NCI-H774 (cell line): Measurements from ENCODE around the gene BABAM2.

Experiments
- DNase-seq: peaks from one replicate; lab custom pipeline; 2025; lab: John Stamatoyannopoulos, UW

BABAM2 gene

DNA sequence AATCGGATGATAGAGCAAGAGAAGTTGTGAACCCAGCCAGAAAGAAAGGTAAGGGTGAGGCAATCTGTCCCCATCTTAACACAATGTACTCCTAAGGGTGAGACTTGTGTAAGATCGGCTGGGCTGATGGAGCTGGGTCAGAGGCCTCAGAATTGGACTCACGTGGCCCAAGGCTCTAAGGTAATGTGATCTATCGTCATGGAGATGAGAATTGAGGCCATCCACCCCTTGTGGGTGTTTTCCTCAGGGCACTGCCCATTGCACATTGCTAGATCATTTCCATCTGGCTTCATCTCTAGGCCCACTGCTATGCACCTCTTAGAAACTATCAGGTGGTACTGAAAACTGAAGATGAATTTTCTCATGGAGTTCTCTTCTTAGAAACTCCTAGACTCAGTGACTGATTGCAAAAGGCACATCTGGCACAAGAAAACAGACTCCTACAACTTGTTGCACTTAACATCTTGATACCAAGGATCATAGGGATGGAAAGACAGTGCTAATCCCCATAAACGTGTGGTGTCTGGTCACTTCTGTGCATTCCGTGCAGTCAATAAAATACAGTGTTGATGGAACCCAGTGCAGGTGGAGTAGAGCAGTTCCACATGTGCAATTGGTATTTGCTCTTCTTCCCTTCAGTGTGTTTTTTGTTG lies 273.2 kb downstream of the BABAM2 start:
- DNase-seq: no peak

DNA sequence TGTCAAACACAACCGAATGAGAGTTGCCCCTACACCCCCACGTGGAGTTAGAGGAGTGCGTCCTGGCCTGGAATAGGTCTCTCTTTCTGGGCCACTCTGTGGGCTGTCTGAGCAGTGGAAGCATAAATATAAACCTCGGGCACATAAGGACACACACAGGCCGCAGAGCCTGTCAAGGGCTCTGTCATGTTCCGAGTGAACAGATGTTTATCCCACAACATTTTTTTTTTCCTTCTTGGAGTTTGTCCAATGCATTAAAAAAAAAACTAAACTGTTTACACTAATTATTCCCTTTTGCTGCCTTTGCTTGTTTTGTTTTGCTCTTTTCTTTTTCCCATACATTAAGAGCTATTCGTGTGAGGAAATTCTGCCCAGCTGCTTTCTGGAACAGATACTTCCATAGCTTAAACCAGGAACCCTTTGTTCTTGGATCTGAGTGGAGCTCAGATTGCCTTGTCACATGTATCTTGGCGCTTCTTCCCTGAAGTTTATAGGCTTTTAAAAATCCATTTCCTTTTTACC lies 273.8 kb downstream of the BABAM2 start:
- no peak for DNase-seq

DNA sequence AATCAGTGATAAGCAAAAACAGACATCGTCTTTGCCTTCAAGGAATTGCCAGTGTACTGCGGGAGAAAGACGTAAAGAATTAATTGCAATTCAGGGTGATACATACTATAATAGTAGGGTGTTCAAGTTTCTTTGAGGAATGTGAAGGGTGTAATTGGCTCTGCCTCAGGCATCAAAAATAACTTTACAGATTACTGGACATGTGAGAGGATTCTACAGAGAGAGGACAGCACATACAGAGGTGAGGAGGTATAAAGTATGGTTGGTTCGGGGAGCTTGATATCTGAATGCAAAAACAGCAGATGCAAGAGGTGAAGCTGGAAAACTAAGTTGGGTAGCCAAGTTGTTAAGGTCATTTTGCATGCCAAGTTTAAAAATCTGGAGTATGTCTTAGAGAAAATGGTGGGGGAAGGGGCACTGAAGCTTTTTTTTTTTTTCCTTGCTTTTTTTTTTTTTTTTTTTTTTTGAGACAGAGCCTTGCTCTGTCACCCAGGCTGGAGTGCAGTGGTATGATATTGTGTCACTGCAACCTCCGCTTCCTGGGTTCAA lies 274.6 kb downstream of the BABAM2 start:
- DNase-seq: no peak

DNA sequence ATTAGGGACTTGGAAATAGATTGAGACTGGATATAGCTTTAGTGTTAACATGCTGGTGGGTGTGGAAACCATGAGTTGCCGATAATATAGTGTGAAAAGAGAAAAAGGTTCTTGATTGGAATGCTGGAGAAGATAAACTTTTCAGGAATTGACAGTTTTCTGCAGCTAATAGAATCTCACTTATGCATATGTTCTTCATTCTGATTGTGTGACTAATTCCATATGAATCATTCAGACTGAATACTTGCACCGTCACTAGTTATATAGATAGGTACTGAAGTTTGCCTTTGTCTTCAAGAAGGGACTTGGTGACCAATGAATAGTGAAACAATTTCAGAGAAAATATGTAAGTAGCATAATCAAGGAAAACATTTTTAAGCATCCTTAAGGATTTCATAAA lies 276.4 kb downstream of the BABAM2 start:
- DNase-seq: no peak

DNA sequence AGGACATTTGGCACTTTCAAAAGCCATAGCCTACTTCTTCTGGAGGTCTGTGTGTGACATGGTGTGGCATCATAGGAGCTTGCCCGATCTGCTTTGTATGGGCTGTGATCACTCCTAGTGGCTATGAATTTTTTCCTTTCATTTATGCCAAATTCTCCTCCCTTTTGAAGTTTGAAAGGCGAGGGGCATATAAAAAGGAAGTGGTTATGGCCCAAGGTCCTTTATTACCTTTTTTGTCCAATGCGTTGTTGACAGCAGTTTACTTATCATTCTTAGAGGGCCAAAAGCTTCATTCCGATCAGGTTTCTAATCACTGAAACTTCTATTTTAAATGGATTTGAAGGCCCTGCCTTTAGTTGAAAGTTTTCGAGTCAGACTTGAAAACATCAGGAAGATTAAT lies 277.8 kb downstream of the BABAM2 start:
- no peak for DNase-seq

DNA sequence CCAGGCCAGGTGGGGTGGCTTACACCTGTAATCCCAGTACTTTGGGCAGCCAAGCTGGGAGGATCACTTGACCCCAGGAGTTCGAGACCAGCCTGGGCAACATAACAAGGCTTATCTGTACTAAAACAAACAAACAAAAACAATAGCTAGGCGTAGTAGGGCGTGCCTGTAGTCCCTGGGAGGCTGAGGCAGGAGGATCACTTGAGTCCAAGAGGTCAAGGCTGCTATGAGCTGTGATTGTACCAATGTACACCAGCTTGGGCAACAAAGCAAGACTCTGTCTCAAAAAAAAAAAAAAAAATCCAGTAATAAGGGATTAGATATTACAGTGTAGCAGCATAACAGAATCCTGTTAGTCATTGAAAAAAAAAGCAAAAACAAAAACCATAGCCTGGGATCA lies 279.0 kb downstream of the BABAM2 start:
- no peak for DNase-seq

DNA sequence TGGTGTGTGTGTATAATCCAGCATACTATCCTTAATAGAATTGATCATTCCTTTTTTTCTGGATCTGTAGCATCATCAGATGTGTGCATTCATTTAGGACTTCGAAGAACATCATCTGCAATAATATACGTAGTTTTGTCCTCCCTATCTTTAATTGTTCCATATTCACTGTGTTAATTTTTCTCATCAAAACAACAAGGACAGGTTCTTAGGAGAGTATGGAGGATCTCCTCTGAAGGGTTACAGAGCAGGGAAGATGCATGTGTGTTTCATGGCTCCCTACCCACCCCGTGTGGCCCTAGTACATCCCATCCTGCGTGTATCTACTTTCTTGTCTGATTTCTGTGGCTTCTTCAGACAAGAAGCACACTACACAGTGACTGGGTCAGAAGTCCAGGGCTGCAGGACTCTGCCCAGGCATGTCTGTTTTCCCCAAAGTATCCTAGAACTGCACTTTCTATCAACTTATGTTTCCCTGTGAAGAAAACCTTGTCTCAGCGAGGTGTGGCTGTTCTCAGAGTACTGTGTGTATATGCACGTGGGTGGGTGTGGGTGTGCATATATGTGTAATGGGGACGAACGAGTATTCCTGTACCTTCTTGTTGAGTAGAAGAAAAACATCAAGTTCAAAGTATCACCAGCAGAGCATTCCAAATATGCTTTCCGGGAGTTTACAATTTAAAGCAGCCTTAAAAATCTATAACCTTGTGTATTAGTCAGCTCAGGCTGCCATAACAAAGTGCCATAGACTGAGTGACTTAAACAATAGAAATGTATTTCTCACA lies 281.8 kb downstream of the BABAM2 start:
- no peak for DNase-seq

DNA sequence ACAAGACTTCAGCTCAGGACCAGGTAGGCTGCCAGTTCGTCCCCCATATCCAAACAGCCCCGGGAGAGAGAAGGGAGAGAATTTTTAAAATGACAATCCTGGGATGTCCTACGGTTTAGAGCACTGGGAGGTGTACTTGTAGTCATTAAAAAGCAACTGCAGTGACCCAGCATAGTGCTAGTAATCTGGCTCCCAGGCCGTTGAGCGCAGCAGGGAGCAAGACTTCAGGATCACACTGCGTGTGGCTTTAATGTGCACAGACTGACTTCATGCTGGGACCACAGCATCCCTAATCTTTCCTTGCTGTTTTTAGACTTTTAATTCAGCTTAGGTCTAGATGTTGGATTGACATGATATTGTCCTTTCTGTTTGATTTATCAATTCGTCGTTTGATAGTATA lies 282.8 kb downstream of the BABAM2 start:
- DNase-seq: no peak

DNA sequence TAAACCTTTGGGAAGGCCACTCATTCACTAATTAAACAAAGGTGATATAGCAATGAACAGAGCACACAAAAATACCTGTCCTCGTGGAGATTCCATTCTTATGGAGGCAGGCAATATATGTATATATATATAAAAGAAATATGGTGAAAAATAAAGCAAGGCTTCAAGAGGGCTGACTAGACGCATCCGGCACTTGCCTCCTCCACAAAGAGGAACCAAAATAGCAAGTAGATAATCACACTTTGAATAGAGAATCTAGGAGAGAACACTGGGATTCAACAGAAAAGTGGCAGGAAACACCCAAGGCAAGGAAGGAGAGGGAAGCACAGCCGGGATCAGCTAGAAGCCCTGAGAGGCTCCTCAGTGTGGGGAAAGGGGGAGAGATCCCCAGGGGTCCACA lies 283.7 kb downstream of the BABAM2 start:
- no peak for DNase-seq

DNA sequence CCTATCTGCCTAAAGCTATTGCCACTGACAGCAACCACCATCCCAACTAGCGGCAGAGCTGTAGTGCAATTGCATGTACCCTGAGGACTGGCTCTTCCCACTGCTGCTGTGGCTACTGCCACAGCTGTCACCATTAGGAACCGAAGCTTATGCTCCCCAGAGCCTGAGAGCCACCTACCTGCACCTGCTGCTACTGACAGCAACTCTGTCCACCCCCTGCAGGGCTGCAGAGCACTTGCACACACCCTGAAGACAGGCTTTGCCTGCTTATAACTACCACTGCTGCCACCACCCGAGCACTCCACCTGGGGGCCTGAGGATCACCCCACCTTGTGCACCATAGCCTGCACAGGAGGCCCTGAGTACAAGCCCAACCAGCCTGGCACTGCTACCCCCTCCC lies 284.5 kb downstream of the BABAM2 start:
- DNase-seq: no peak

DNA sequence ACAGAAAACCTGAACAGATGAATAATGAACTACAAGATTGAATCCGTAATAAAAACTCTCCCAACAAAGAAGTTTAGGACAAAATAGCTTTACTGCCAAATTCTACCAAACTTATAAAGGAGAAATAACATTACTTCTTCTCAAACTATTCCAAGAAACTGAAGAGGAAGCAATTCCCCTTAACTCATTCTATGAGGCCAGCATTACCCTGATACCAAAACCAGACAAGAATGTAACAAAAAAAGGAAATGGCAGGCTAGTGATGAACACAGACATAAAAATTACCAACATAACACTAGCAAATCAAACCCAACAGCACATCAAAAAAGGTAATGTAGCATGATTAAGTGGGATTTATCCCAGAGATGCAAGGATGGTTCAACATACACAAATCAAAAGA lies 288.4 kb downstream of the BABAM2 start:
- no peak for DNase-seq

DNA sequence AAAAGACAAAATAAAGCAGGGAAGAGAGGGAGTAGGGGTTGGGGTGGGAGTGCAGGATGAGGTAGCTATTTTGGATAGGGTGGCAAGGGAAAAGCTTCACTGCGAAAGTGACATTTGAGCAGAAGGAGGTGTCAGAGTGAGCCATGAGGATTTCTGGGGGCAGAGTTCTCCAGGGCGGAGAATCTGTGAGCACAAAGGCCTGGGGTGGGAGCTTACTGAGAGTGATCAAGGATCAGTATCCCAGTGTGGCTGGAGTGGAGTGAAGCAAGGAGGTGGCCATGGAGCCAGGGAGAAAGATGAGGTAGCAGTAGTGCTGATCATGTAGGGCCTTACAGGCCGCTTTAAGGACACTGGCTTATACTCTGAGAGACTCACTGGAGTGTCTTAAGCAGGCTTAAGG lies 291.3 kb downstream of the BABAM2 start:
- DNase-seq: no peak

DNA sequence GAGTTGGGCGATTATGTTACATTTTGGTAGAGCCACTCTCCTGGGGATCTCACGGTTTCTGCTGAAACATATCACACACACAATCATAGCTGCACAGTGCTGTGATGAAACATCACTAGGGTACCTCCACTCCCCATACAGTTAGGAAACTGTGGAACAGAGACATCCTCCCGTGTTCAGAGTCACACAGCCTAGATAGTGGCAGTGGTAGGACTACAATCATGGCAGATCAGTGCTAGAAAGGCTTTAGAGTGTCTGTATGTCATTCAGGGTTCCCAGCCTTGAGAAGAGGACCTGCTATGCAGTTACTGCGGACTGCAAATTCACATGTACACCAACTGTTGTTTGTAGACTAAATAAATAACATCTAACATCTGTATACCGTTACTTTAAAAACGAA lies 291.8 kb downstream of the BABAM2 start:
- no peak for DNase-seq

DNA sequence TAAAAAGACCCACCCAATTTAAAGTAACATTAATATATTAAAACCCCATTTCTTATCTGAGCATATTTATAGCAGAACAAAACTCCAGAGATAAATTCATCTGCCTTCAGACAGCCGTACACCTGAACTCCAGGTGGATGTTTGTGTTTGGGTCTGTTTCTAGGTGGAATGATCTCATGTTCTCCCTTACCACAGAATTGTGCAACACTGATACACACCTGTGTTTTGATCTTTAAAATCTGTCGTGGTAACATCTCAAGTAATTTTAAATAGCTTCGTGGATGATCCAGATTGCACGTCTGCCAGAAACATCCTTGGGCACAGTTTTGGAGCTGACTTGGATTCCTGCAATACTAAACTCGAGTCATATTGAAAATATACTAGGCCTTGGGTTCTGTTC lies 294.6 kb downstream of the BABAM2 start:
- no peak for DNase-seq

DNA sequence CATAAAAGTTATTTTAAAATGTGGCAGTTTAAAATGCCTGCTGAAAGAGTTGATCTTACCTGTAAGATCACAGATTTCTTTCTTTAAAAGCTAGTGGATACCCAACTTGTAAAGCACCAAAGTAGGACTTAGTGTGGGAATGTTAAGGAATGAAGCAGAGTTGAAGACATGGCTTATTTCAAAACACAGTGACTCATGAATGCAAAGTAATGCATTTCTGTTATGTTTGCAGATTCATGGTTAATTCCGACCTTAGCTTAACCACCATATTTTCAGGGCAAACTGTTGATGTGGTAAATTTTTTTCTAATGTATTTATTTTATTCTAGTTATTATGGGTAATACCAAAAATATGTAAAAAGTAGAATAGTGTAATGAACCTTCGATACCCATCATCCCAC lies 295.4 kb downstream of the BABAM2 start:
- no peak for DNase-seq

DNA sequence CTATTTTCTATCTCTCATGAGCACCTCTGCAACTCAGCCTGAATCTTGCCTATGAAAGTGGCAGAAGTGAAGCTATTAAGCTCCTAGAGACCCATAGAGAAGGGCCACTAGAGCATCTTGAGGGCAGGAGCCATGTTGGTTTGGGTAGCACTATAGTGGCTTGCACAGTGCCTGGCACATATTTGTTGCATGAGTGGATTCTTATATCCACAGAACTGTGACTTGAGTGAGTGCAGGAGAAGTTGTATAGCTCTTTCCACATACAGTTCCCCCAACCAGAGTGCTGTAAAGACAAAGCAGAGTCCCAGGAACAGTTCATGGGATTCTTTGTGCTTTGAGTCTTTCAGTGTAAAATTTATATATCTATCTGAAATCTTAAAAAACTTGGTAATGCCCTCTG lies 296.7 kb downstream of the BABAM2 start:
- DNase-seq: no peak

DNA sequence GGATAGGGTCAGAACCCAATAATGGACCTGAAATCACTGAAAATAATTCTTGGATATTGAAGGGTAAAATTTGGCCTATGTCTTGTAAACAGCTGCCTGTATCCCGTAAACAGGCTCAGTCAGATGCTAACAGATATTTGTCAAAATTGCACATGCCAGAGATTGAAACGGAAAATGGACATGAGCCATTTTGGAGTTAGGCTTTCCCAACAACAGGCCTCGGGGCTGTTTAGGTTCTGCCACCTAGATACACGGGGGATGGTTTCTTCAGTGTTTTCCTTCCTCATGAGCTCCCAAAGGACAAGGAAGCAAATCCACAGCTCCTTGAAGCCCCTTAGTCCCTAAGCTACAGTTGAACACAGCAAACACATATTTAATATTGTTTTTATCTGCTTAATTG lies 297.9 kb downstream of the BABAM2 start:
- DNase-seq: no peak

DNA sequence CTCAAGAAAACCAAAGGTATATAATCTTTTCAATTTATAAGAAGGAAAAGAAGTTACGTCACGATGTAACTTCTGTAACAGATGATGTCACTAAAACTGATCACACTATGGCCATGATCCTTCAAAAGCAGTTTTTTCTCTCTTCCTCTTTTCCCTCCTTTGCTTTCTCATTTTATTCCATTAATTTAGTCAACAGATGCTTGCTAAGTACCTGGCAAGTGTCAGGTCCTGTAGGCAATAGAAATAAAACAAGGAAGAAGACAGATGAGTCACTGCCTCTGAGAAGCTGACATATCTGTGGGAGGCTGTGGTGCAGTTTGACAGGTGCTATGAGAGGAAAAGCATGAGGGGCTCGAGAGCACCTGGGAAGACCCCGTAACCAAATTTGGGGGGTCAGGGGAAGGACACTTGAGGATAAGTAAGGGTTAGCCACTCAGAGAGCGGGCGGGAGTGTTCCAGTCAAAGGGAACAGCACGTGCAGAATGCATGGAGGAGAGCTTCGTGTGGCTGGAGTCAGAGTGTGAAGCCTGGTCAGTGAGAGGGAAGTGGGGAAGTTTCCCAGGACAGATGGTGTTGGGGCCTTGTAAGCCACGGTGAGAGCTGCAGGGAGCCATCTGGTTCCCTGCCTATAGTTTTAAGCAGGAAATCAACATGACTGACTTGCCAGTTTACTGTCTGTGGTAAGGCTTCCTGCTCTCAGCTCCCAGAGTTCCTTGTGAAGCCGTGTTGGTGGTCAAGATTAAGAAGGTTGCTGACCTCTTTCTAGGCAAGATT lies 303.3 kb downstream of the BABAM2 start:
- DNase-seq: no peak

DNA sequence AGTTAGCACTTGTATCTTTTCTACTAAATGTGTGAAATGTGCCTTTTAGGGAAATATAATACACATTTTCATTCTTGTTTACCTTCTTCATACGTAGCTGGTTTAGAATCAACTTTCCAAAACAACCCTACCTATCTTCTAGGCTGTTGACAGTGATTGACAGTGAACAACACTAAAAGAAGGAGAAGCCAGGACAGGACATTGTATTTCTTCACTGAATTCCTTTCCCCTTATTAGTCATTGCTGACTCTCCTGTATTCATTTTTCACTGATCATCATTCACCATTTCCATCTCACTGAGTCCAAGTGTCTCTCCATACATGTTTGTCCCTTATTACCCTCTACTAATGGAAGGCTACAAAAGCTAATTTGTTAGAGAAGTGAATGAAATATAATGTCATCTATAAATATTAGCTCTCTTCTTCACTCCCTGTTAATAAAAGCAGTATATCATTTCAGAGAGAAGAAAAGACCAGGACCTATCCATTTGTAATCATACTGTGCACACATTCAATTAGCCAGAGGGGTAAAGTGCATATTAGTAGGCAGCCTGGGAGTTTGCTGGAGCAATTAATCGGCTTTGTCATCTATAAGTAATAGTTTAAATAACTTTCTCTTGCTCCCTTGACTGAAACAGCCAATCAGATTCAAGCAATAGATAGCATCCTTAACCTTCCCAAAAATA lies 309.6 kb downstream of the BABAM2 start:
- no peak for DNase-seq

DNA sequence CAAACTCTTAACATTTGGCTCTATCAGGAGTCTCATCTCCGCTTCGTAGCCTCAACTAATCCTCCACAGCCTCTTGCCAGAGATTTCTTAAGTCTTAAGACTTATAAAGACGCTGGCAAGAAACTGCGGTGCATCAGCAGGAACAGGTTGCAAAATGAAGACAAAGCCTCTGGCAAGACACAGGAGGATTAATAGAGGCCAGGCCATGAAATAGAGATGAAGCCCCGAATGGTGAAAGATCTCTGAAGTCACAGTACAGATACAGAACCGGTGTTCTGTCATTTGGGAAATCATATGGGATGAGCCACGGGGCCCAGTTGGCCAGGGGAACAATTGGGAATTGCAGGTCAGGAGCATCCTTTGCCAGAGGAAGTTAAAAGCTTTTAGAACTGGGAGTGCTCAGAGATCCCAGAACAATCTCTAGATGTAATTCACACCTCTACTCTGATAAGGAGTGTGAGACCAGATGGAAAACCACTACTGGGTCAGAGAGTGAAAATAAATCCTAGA lies 311.2 kb downstream of the BABAM2 start:
- DNase-seq: no peak

DNA sequence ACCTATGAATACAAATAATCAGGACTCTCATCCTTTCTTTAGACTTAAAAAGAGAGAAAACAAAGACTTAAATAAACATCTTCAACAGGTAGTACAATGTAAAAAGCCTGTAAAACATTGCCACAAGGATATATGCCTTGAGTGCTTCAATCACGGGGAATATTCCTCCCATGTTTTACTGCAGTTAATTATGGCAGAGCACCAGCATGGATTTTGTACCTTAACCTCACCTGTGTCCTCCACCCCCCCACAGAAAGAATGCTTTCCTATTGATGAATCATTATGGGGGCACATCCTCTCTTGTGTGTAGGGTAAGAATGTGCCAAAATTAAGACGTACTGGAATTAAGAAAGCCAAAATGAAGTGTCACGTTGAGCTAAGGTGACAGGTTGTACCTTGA lies 312.2 kb downstream of the BABAM2 start:
- DNase-seq: no peak

DNA sequence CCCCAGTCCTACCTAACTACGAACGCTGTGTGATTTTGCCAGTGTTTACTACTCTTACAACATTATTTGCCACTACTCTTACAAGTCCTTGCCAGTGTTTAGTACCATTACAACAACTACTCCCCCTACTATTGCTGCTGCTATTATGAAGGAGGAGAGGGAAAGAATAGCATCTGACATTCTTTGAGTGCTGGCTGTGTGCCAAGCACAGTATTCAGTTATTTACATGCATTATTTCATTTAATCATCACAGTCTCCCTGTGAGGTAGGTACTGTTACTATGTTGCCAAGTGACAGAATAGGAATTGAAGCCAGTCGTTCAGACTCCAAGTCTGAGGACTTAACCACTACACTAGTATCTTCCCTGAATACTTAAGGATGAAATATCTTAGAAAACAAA lies 316.2 kb downstream of the BABAM2 start:
- DNase-seq: no peak
